Stimulated activated CD4-positive, alpha-beta T cell treated with anti-CD3 and anti-CD28 coated beads, Interleukin-12 subunit alpha, Interleukin-12 subunit beta, amount 100 ng/mL, for 24 hours (primary cell): ENCODE data around the gene LARGE2.
"Not testable (repeated sequence)": the region's sequence is repeated elsewhere in the genome, so short reads cannot be mapped to it uniquely, and the experiment has no call there.

Source experiments
- DNase-seq, 2 experiments: peaks; one replicate each; pipeline ENCODE4 v3.0.0-alpha.2; 2020; ENCODE audit warnings: low read depth in 2 of 2

The LARGE2 gene

GRCh38 chr11:45895553-45896259, 26.8 kb upstream of the LARGE2 start:
- DNase-seq, result no peak

- DNase-seq, result no peak
These were observed 26.0 kb upstream of the LARGE2 start for GRCh38 chr11:45896422-45896984.

GRCh38 chr11:45897556-45897955, 24.9 kb upstream of the LARGE2 start:
- DNase-seq, result no peak

GRCh38 chr11:45899086-45899447, 23.4 kb upstream of the LARGE2 start:
- no peak for DNase-seq

GRCh38 chr11:45899448-45900174, 22.8 kb upstream of the LARGE2 start:
- DNase-seq, result peak; percentile 38 to 46

- not testable (repeated sequence) for DNase-seq
These were observed 22.2 kb upstream of the LARGE2 start for GRCh38 chr11:45900175-45900800.

GRCh38 chr11:45900916-45901617, 21.4 kb upstream of the LARGE2 start:
- DNase-seq, result no peak

GRCh38 chr11:45901626-45902025, 20.8 kb upstream of the LARGE2 start:
- DNase-seq, result no peak

- no peak for DNase-seq
These were observed 19.7 kb upstream of the LARGE2 start for GRCh38 chr11:45902452-45903380.

- no peak for DNase-seq
These were observed 18.0 kb upstream of the LARGE2 start for GRCh38 chr11:45904309-45904915.

- no peak for DNase-seq
These were observed 17.4 kb upstream of the LARGE2 start for GRCh38 chr11:45905095-45905494.

- DNase-seq, result not testable (repeated sequence)
These were observed 16.9 kb upstream of the LARGE2 start for GRCh38 chr11:45905576-45905975.

GRCh38 chr11:45906096-45906682, 16.3 kb upstream of the LARGE2 start:
- no peak for DNase-seq

GRCh38 chr11:45906965-45907611, 15.4 kb upstream of the LARGE2 start, which contains the start of gene FREY1:
Gene FREY1, minus strand, starts transcription at chr11:45907271. Its CDS starts 26 bp downstream, at chr11:45907245.
- no peak for DNase-seq

- no peak for DNase-seq
These were observed 14.5 kb upstream of the LARGE2 start for GRCh38 chr11:45907911-45908370.

GRCh38 chr11:45909594-45910475, 12.6 kb upstream of the LARGE2 start:
- no peak for DNase-seq

- no peak for DNase-seq
These were observed 11.8 kb upstream of the LARGE2 start for GRCh38 chr11:45910623-45911022.

- no peak for DNase-seq
These were observed 8.9 kb upstream of the LARGE2 start for GRCh38 chr11:45913514-45913913.
